NOMO-1 treated with DMSO at 0.1 percent for 48 hours (cell line): Measurements from ENCODE around the gene ARID1B.

Experiments
- DNase-seq: peaks from one replicate; lab custom pipeline; 2025; ENCODE audit not compliant: unreplicated experiment; lab: John Stamatoyannopoulos, UW

The ARID1B gene

GRCh38 chr6:157067507-157067906 is 290.3 kb downstream of the ARID1B start:
- no peak for DNase-seq

GRCh38 chr6:157068691-157069324 is 291.6 kb downstream of the ARID1B start:
- DNase-seq: no peak

GRCh38 chr6:157069585-157069984 is 292.4 kb downstream of the ARID1B start:
- no peak for DNase-seq

GRCh38 chr6:157070403-157071107 is 293.4 kb downstream of the ARID1B start:
- no peak for DNase-seq

- DNase-seq: no peak
Measured at GRCh38 chr6:157072128-157072527, 294.9 kb downstream of the ARID1B start.

GRCh38 chr6:157073596-157073995 is 296.4 kb downstream of the ARID1B start:
- no peak for DNase-seq

- DNase-seq: no peak
Measured at GRCh38 chr6:157074969-157075368, 297.8 kb downstream of the ARID1B start.

GRCh38 chr6:157075549-157076450 is 298.6 kb downstream of the ARID1B start:
- no peak for DNase-seq

GRCh38 chr6:157076451-157076822 is 299.3 kb downstream of the ARID1B start:
- DNase-seq: no peak

- no peak for DNase-seq
Measured at GRCh38 chr6:157077251-157077650, 300.1 kb downstream of the ARID1B start.

- no peak for DNase-seq
Measured at GRCh38 chr6:157078326-157078725, 301.1 kb downstream of the ARID1B start.

GRCh38 chr6:157079277-157079676 is 302.1 kb downstream of the ARID1B start:
- DNase-seq: no peak

GRCh38 chr6:157079771-157080170 is 302.6 kb downstream of the ARID1B start:
- peak; percentile 53 for DNase-seq

GRCh38 chr6:157080986-157081391 is 303.8 kb downstream of the ARID1B start:
- DNase-seq: no peak

GRCh38 chr6:157083343-157083742 is 306.2 kb downstream of the ARID1B start:
- no peak for DNase-seq

- no peak for DNase-seq
Measured at GRCh38 chr6:157086632-157087031, 309.5 kb downstream of the ARID1B start.

- DNase-seq: no peak
Measured at GRCh38 chr6:157087974-157088373, 310.8 kb downstream of the ARID1B start.

GRCh38 chr6:157088841-157089240 is 311.7 kb downstream of the ARID1B start:
- no peak for DNase-seq

- no peak for DNase-seq
Measured at GRCh38 chr6:157089258-157089657, 312.1 kb downstream of the ARID1B start.

GRCh38 chr6:157089851-157090250 is 312.7 kb downstream of the ARID1B start:
- DNase-seq: no peak

- DNase-seq: no peak
Measured at GRCh38 chr6:157090736-157091135, 313.6 kb downstream of the ARID1B start.

GRCh38 chr6:157091243-157091642 is 314.1 kb downstream of the ARID1B start:
- DNase-seq: no peak
